DND-41 (cell line): ENCODE data around the gene SPAG16.

ENCODE experiments used
- CTCF ChIP-seq: IDR thresholded peaks from 2 replicates; pipeline ENCODE4 v1.5.1; 2012; ENCODE audit warnings: borderline replicate concordance, low read length, moderate library complexity, mild to moderate bottlenecking; ENCODE audit not compliant: poor library complexity, severe bottlenecking; ENCODE audit errors: extremely low read depth
- EZH2 ChIP-seq: IDR thresholded peaks from 3 replicates; pipeline ENCODE4 v1.6.1; 2012; ENCODE audit warnings: borderline replicate concordance, low read depth, mild to moderate bottlenecking, moderate library complexity, low read length, inconsistent platforms; ENCODE audit not compliant: severe bottlenecking

GRCh38 chr2:213763963-213764362, 479.7 kb downstream of the SPAG16 start:
- no peak for TF ChIP-seq CTCF
- no peak for TF ChIP-seq EZH2
